ENCODE results near the gene PPP3CB. TPM values are rescaled to one million over a fixed set of nuclear protein-coding genes. Genes with fewer than 3 reads are reported as not detected.

Gene PPP3CB
- total and polyA plus RNA-seq, 10 donors, result 25.5 to 61.2 (median 39.7) TPM

GRCh38 chr10:73471226-73471625 lies 24.6 kb downstream of the PPP3CB start:
- Histone ChIP-seq H3K36me3 (peaks cover 0 to 100% (median 78%) of the 10 kb centered on the region in 6 donors), H3K9me3 (no peaks in the 10 kb centered on the region), H3K27ac (no peak overlapping the region), H3K4me3 (no peak overlapping the region), H3K27me3 (replicated peaks in 1 of 7) (no peaks in the 10 kb centered on the region), H3K4me1 (peaks cover 0 to 18% (median 0%) of the 10 kb centered on the region in 6 donors)
- DNase-seq, result no peak
- WGBS, 5 donors, result 86 to 93% (median 91%) methylated on average over 3 of the region's 3 CpGs
- intact Hi-C loops (cut with DNase I; ENCODE audit: low total_unique reads), result no loop called here
- TF ChIP-seq POLR2AphosphoS5 (IDR thresholded peaks at IDR 0.05), result no peak
- TF ChIP-seq, protein P1, sequence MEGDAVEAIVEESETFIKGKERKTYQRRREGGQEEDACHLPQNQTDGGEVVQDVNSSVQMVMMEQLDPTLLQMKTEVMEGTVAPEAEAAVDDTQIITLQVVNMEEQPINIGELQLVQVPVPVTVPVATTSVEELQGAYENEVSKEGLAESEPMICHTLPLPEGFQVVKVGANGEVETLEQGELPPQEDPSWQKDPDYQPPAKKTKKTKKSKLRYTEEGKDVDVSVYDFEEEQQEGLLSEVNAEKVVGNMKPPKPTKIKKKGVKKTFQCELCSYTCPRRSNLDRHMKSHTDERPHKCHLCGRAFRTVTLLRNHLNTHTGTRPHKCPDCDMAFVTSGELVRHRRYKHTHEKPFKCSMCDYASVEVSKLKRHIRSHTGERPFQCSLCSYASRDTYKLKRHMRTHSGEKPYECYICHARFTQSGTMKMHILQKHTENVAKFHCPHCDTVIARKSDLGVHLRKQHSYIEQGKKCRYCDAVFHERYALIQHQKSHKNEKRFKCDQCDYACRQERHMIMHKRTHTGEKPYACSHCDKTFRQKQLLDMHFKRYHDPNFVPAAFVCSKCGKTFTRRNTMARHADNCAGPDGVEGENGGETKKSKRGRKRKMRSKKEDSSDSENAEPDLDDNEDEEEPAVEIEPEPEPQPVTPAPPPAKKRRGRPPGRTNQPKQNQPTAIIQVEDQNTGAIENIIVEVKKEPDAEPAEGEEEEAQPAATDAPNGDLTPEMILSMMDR (IDR thresholded peaks at IDR 0.05 in 8 of 11, conservative IDR thresholded peaks at IDR 0.05 in 3 of 11), result no peak
- TF ChIP-seq POLR2A (IDR thresholded peaks at IDR 0.05), result no peak

GRCh38 chr10:73469579-73469978 lies 26.2 kb downstream of the PPP3CB start:
- H3K27ac ChIP-seq, result peak overlapping the region in 3 of 8 donors; percentile 4 to 21 (median 9)

DNA sequence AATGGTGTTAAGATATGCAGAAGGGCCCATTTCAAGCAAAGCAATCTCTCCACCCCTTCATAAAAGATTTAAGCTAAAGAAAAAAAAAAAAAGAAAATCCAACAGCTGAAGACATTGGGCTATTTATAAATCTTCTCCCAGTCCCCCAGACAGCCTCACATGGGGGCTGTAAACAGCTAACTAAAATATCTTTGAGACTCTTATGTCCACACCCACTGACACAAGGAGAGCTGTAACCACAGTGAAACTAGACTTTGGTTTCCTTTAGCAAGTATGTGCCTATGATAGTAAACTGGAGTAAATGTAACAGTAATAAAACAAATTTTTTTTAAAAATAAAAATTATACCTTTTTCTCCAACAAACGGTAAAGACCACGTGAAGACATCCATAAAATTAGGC lies 28.6 kb downstream of the PPP3CB start:
- H3K4me1 ChIP-seq, result peaks cover 0 to 18% (median 0%) of the 10 kb centered on the region in 6 donors
- WGBS, 5 donors, result 77 to 91% (median 79%) methylated on average over 2 of the region's 2 CpGs

More at GRCh38 chr10:73469579-73469978, 26.2 kb downstream of the PPP3CB start:
- intact Hi-C loops (cut with DNase I; ENCODE audit: low total_unique reads), result no loop called here
- H3K36me3 ChIP-seq, result peaks cover 0 to 100% (median 76%) of the 10 kb centered on the region in 6 donors
- TF ChIP-seq POLR2A (IDR thresholded peaks at IDR 0.05) (no peak), POLR2AphosphoS5 (IDR thresholded peaks at IDR 0.05) (no peak)
- H3K4me1 ChIP-seq, result peaks cover 0 to 18% (median 0%) of the 10 kb centered on the region in 6 donors
- no peaks in the 10 kb centered on the region for H3K27me3 ChIP-seq (replicated peaks in 1 of 7)
- H3K4me3 ChIP-seq, result no peak overlapping the region
- DNase-seq, result no peak
- no peaks in the 10 kb centered on the region for H3K9me3 ChIP-seq

DNA sequence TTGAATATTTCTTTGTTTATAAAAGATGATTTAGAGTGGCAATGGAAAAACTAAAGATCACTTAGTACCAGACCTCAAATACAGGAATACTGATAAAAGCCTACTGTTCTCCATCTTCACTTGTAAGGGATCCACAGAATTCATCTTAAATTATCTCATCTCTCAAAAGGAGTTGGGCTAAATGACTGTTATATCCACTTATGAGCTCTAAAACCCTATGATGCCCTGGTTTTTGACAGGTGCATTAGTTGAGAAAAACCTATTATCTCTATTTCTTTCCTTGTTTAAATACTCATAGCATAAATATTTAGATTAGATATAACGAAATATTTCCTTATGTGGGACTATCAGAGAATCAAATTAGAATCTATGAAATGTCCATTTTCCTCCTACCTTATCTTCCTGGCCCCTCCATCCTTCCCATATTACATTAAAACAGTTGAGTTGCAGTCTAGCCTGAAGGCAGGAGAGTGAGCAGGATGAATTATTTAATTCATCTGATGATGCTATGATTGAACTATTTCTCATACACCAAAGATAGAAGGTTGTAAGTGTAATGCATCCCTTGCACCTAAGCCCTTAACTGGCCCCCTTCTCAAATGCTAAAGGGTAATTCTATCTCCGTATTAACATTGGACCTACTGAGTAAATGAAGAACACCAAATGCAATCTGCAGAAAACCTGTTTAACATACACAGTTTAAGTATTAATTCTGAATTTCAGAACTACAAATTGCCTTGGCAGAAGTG lies 29.7 kb downstream of the PPP3CB start:
- H3K36me3 ChIP-seq, result peaks cover 0 to 99% (median 48%) of the 10 kb centered on the region in 6 donors
- 88 to 98% (median 96%) methylated on average over 2 of the region's 2 CpGs for WGBS, 5 donors
- TF ChIP-seq POLR2AphosphoS5 (IDR thresholded peaks at IDR 0.05) (no peak), POLR2A (IDR thresholded peaks at IDR 0.05) (no peak)
- TF ChIP-seq, protein P1 (IDR thresholded peaks at IDR 0.05 in 8 of 11, conservative IDR thresholded peaks at IDR 0.05 in 3 of 11), result no peak

More for the DNA sequence above, 28.6 kb downstream of the PPP3CB start:
- no peak for DNase-seq
- intact Hi-C loops (cut with DNase I; ENCODE audit: low total_unique reads), result no loop called here
- Histone ChIP-seq H3K27me3 (replicated peaks in 1 of 7) (no peaks in the 10 kb centered on the region), H3K27ac (no peak overlapping the region), H3K9me3 (no peaks in the 10 kb centered on the region), H3K4me3 (no peak overlapping the region), H3K36me3 (peaks cover 0 to 100% (median 57%) of the 10 kb centered on the region in 6 donors)
- TF ChIP-seq, protein P1 (IDR thresholded peaks at IDR 0.05 in 8 of 11, conservative IDR thresholded peaks at IDR 0.05 in 3 of 11), result no peak
- TF ChIP-seq POLR2A (IDR thresholded peaks at IDR 0.05), result no peak
- TF ChIP-seq POLR2AphosphoS5 (IDR thresholded peaks at IDR 0.05), result no peak

More for the DNA sequence above, 29.7 kb downstream of the PPP3CB start:
- H3K9me3 ChIP-seq, result no peaks in the 10 kb centered on the region
- H3K27me3 ChIP-seq (replicated peaks in 1 of 7), result no peaks in the 10 kb centered on the region
- H3K4me3 ChIP-seq, result no peak overlapping the region
- H3K27ac ChIP-seq, result no peak overlapping the region
- peaks cover 0 to 18% (median 0%) of the 10 kb centered on the region in 6 donors for H3K4me1 ChIP-seq
- no peak for DNase-seq
- intact Hi-C loops (cut with DNase I; ENCODE audit: low total_unique reads), result no loop called here

All from spleen (tissue), 11 donors.